Glomerular visceral epithelial cell (primary cell): Measurements from ENCODE around the gene DXO.

Experiments used
- DNase-seq: peaks from one replicate; pipeline ENCODE4 v3.0.0-alpha.2; 2016; ENCODE audit errors: extremely low spot score

Gene DXO

GRCh38 chr6:31930962-31931361, 41.0 kb downstream of the DXO start:
- DNase-seq, result no peak

GRCh38 chr6:31928672-31928939, 43.3 kb downstream of the DXO start:
- DNase-seq, result no peak

- DNase-seq, result no peak
Observed at GRCh38 chr6:31927863-31928671, 43.9 kb downstream of the DXO start.

- no peak for DNase-seq
Observed at GRCh38 chr6:31927242-31927862, 44.6 kb downstream of the DXO start, which contains the start of gene C2. TSS of gene C2 (plus strand) at chr6:31927717. CDS start at chr6:31927753, 36 bp downstream.

- DNase-seq, result no peak
Observed at GRCh38 chr6:31922942-31923341, 49.0 kb downstream of the DXO start.

- no peak for DNase-seq
Observed at GRCh38 chr6:31920811-31921210, 51.1 kb downstream of the DXO start.
